ENCODE measurements around the gene RPL21.
"Not testable (repeated sequence)": the region's sequence is repeated elsewhere in the genome, so short reads cannot be mapped to it uniquely, and the experiment has no call there.

RPL21 gene

DNA sequence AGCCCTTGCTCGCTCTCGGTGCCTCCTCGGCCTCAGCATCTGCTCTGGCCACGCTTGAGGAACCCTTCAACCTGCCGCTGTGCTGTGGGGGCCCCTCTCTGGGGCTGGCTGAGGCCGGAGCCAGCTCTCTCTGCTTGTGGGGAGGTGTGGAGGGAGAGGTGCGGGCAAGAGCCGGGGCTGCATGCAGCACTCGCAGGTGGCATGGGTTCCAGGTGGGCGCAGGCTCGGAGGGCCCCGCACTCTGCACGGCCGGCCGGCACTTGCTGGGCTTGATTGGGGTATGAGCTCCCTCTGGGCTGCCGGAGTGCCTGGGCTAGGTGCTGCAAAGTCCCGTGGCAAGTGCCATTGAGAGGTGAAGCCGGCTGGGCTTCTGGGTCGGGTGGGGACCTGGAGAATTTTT is 31.7 kb upstream of the RPL21 start:
- TF ChIP-seq ZFX (IDR thresholded peaks at IDR 0.05): no peak
- no peak overlapping the region for H3K27ac ChIP-seq

DNA sequence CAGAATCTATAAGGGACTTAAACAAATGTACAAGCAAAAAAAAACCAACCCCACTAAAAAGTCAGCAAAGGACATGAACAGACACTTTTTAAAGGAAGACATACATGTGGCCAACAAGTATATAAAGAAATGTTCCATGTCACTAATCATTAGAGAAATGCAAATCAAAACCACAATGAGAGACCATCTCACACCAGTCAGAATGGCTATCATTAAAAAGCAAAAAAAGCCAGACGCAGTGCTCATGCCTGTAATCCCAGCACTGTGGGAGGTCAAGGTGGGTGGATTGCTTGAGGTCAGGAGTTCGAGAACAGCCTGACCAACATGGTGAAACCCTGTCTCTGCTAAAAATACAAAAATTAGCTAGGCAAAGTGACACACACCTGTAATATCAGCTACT is 29.3 kb upstream of the RPL21 start:
- H3K27ac ChIP-seq: not testable (repeated sequence)

DNA sequence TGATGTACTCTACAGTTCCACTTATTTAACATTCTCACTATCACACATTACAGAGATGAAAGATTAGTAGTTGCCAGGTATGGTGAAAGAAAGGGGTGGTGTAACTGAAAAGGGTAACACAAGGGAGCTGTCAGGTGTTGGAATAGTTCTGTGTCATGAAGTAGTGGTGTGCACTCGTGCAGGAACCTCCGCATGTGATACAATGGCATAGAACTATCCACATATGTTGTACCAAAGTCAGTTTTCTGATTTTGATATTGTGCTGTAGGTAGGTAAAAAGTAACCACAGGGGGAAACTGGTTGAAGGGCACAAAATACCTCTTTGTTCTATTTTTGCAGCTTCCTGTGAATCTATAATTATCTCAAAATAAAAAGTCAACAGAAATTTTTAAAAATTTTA is 24.4 kb upstream of the RPL21 start:
- TF ChIP-seq, protein P1, sequence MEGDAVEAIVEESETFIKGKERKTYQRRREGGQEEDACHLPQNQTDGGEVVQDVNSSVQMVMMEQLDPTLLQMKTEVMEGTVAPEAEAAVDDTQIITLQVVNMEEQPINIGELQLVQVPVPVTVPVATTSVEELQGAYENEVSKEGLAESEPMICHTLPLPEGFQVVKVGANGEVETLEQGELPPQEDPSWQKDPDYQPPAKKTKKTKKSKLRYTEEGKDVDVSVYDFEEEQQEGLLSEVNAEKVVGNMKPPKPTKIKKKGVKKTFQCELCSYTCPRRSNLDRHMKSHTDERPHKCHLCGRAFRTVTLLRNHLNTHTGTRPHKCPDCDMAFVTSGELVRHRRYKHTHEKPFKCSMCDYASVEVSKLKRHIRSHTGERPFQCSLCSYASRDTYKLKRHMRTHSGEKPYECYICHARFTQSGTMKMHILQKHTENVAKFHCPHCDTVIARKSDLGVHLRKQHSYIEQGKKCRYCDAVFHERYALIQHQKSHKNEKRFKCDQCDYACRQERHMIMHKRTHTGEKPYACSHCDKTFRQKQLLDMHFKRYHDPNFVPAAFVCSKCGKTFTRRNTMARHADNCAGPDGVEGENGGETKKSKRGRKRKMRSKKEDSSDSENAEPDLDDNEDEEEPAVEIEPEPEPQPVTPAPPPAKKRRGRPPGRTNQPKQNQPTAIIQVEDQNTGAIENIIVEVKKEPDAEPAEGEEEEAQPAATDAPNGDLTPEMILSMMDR (conservative IDR thresholded peaks at IDR 0.05): no peak
- no peak for TF ChIP-seq ZFX (IDR thresholded peaks at IDR 0.05)
- H3K27ac ChIP-seq: no peak overlapping the region

DNA sequence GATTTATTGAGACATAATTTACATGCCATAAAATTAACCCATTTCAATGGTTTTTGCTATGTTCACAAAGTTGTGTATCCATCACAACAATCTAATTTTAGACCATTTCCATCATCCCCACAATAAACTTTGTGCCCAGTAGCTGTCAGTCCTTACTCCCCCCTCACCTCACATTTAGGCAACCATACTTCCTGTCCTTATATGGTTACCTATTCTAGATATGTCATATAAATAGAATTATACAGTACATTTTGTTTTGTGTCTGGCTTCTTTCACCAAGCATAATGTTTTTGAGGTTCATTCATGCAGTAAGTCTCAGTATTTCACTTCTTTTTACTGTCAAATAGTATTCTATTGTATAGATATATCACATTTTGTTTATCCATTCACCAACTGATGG is 23.2 kb upstream of the RPL21 start:
- no peak overlapping the region for H3K27ac ChIP-seq
- TF ChIP-seq, protein P1 (conservative IDR thresholded peaks at IDR 0.05): no peak
- no peak for TF ChIP-seq ZFX (IDR thresholded peaks at IDR 0.05)

DNA sequence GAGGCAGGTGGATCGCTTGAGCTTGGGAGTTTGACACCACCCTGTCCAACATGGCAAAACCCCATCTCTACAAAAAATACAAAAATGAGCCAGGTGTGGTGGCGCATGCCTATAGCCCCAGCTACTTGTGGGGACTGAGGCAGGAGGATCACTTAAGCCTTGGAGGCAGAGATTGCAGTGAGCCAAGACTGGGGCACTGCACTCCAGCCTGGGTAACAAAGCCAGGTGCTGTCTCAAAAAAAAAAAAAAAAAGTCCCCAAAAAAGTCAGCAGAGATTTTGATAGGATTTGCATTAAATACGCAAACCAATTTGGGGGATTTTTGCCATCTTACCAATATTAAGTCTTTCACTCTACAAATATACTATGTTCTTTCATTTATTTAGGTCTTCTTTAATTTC is 21.7 kb upstream of the RPL21 start:
- TF ChIP-seq ZFX (IDR thresholded peaks at IDR 0.05): no peak
- H3K27ac ChIP-seq: no peak overlapping the region

DNA sequence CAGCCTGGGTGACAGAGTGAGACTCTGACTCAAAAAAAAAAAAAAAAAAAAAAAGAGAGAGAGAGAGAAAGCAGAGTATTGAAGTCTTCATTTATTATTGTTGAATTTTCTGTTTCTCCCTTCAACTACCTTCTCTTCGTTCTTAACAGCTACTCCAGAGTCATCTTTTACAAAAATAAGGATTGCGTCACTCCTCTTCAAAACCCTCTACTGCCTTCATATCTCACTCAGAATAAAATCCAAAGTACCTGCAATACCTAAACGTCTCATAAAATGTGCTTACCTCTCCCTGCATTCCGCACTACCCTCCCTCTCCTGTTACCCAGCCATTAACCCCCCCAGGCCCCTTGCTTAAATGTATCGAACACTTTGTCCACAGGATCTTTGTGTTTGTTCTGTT is 17.4 kb upstream of the RPL21 start:
- TF ChIP-seq, protein P1 (conservative IDR thresholded peaks at IDR 0.05): no peak
- no peak for TF ChIP-seq ZFX (IDR thresholded peaks at IDR 0.05)
- no peak overlapping the region for H3K27ac ChIP-seq

DNA sequence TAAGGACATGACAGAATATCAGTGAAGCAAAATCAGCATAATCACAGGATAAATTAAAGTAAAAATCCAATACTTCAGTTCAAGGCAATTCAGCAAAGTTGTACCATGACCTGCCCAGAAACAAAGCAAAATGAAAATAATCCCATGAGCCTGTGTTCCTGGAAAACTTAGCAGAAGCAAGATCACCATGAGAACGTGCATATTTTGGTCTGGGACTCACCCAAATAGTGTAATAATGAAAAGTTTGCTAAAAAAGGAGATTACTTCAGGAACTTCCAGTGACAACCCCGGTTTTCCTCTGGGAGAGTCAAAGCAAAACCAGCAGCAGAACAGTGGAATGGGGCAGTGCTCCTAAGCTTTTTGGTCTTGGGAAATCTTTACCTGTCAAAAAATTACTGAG is 14.9 kb upstream of the RPL21 start:
- no peak overlapping the region for H3K27ac ChIP-seq
- TF ChIP-seq ZFX (IDR thresholded peaks at IDR 0.05): no peak
- TF ChIP-seq, protein P1 (conservative IDR thresholded peaks at IDR 0.05): no peak

DNA sequence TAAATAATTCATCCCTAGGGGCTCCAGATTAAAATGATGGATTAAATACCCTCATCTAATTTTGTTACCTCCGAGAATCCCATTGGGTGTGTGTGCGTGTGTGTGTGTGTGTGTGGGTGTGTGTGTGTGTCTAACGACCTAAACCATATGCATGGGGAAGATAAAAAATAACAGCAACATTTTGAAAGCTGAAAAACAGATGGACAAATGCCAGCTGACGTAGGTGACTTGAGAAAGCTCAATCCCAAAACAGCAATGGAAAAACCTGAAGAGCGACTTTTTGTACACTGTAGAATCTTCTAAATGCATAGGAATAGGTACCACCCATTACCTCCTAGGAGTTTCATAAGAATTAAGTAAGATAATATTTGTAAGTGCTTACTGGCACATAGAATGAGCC is 8.7 kb upstream of the RPL21 start:
- H3K27ac ChIP-seq: no peak overlapping the region

DNA sequence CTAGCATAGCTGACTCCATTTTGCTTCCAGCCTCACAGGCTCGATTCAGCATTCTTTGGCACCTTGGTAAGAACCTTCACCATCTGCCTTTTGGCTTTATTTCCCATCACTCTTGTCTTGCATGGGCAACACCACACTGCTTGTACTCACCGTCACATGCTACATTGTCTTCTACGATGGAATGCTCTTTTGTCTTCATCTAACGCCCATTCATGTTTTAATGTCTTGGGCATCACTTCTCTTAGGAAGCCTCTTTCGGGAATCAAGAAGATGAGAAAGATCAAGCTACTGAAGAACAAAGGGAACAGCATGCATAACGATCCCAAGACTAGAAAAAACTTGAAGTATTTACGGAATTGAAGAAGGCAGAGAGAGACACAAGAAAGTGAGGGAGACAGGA is 5.7 kb upstream of the RPL21 start:
- TF ChIP-seq ZFX (IDR thresholded peaks at IDR 0.05): no peak
- TF ChIP-seq, protein P1 (conservative IDR thresholded peaks at IDR 0.05): no peak
- no peak overlapping the region for H3K27ac ChIP-seq

More for the DNA sequence above, 8.7 kb upstream of the RPL21 start:
- no peak for TF ChIP-seq ZFX (IDR thresholded peaks at IDR 0.05)
- TF ChIP-seq, protein P1 (conservative IDR thresholded peaks at IDR 0.05): no peak

Data from C4-2B (cell line).